Measurements from ENCODE around the gene KBTBD8.

GRCh38 chr3:67048715-67049074 lies 50.6 kb downstream of the KBTBD8 start:
- TF ChIP-seq CTCF (IDR thresholded peaks at IDR 0.05; ENCODE audit: borderline replicate concordance, extremely low read depth, low read length, poor library complexity, severe bottlenecking) = no peak
- TF ChIP-seq EZH2 (IDR thresholded peaks at IDR 0.05; ENCODE audit: borderline replicate concordance, low read depth, low read length, severe bottlenecking) = no peak
